KMS-11 (cell line): ENCODE measurements around the gene AQR.

Experiments used
- H2AFZ ChIP-seq: fragments of 200-600 bp; sonication (generic); 2 replicates; pipeline ENCODE4 v1.6.1; 2016; ENCODE audit warnings: antibody characterized with exemption, mixed run types, low read depth
- H3K27ac ChIP-seq: fragments of 200-600 bp; sonication (generic); 2 replicates; pipeline ENCODE4 v1.6.1; 2016; ENCODE audit warnings: mild to moderate bottlenecking, mixed run types
- H3K27me3 ChIP-seq: fragments of 200-600 bp; sonication (generic); 2 replicates; pipeline ENCODE4 v1.6.1; 2017; ENCODE audit warnings: mild to moderate bottlenecking, low read depth, mixed run types, moderate library complexity; ENCODE audit not compliant: insufficient read depth
- H3K36me3 ChIP-seq: fragments of 200-600 bp; sonication (generic); 2 replicates; pipeline ENCODE4 v1.6.1; 2017; ENCODE audit warnings: mild to moderate bottlenecking, mixed run types; ENCODE audit not compliant: insufficient read depth
- H3K4me1 ChIP-seq: fragments of 200-600 bp; sonication (generic); 2 replicates; pipeline ENCODE4 v1.6.1; 2016; ENCODE audit warnings: mild to moderate bottlenecking, low read depth, mixed run types; ENCODE audit not compliant: poor library complexity, severe bottlenecking
- H3K4me2 ChIP-seq: fragments of 200-600 bp; sonication (generic); 2 replicates; pipeline ENCODE4 v1.7.0; 2016; ENCODE audit warnings: mild to moderate bottlenecking, mixed run types
- H3K4me3 ChIP-seq: fragments of 200-600 bp; sonication (generic); IDR thresholded peaks from 2 replicates; pipeline ENCODE4 v1.6.1; 2017; ENCODE audit warnings: low read depth, low read length, mixed read lengths; ENCODE audit not compliant: insufficient read depth
- H3K79me2 ChIP-seq: fragments of 200-600 bp; sonication (generic); 2 replicates; pipeline ENCODE4 v1.6.1; 2016; ENCODE audit warnings: low read depth, mixed run types; ENCODE audit not compliant: insufficient read depth
- H3K9ac ChIP-seq: fragments of 200-600 bp; sonication (generic); 2 replicates; pipeline ENCODE4 v1.6.1; 2016; ENCODE audit warnings: mild to moderate bottlenecking, mixed run types
- H4K20me1 ChIP-seq: fragments of 200-600 bp; sonication (generic); 2 replicates; pipeline ENCODE4 v1.6.1; 2016; ENCODE audit warnings: mild to moderate bottlenecking, mixed run types; ENCODE audit not compliant: insufficient read depth
- CTCF ChIP-seq: fragments of 200-600 bp; sonication (generic); conservative IDR thresholded peaks from 2 replicates; pipeline ENCODE4 v1.6.1; 2017; ENCODE audit warnings: low read depth, mild to moderate bottlenecking, antibody characterized with exemption, low read length, moderate library complexity, mixed read lengths

The AQR gene

GRCh38 chr15:34802371-34802770 lies 167.2 kb downstream of the AQR start:
- Histone ChIP-seq H3K4me2 (no peak overlapping the region), H3K4me3 (no peak overlapping the region), H3K27ac (no peak overlapping the region), H3K9ac (no peak overlapping the region), H3K27me3 (no peaks in the 10 kb centered on the region), H2AFZ (no peak overlapping the region), H3K4me1 (no peaks in the 10 kb centered on the region), H3K79me2 (no peaks in the 10 kb centered on the region), H4K20me1 (no peaks in the 10 kb centered on the region), H3K36me3 (no peaks in the 10 kb centered on the region)
- TF ChIP-seq CTCF: no peak
